HepG2 (cell line): Measurements from ENCODE around the gene MMS19. TPM values are rescaled to one million over a fixed set of nuclear protein-coding genes. Genes with fewer than 3 reads are reported as not detected.

Experiments used
- ATF2 ChIP-seq: sonication (generic); formaldehyde crosslinking; IDR thresholded peaks from 2 replicates; pipeline ENCODE4 v1.4.0; 2020; ENCODE audit warnings: missing genetic modification reagents
- CTCF ChIP-seq: sonication (generic); formaldehyde crosslinking; IDR thresholded peaks from 2 replicates; pipeline ENCODE4 v1.5.0; 2020; ENCODE audit warnings: mild to moderate bottlenecking, missing genetic modification reagents, moderate library complexity
- DZIP1 ChIP-seq: sonication (generic); formaldehyde crosslinking; IDR thresholded peaks from 2 replicates; pipeline ENCODE4 v1.5.0; 2020; ENCODE audit warnings: mild to moderate bottlenecking, missing genetic modification reagents
- GLI4 ChIP-seq: sonication (generic); formaldehyde crosslinking; IDR thresholded peaks from 2 replicates; pipeline ENCODE4 v1.5.1; 2020; ENCODE audit warnings: missing genetic modification reagents, mild to moderate bottlenecking, moderate library complexity, borderline replicate concordance
- HMGXB4 ChIP-seq, 2 experiments: sonication (generic) in 1 of 2; formaldehyde crosslinking in 1 of 2; IDR thresholded peaks; 2 replicates each; pipeline versions ENCODE4 v1.4.0 to v1.6.1; 2018 to 2020; ENCODE audit warnings: missing genetic modification reagents in 2 of 2, borderline replicate concordance in 1 of 2, low read depth in 1 of 2, mild to moderate bottlenecking in 1 of 2, missing biosample characterization in 1 of 2
- KAT8 ChIP-seq: IDR thresholded peaks from 2 replicates; pipeline ENCODE4 v1.6.1; 2016; ENCODE audit warnings: missing genetic modification reagents, missing compliant biosample characterization
- NFIC ChIP-seq: IDR thresholded peaks from 2 replicates; pipeline ENCODE4 v1.6.1; 2012; ENCODE audit warnings: mild to moderate bottlenecking, low read length, inconsistent platforms
- SMAD3 ChIP-seq: sonication (generic); formaldehyde crosslinking; IDR thresholded peaks from 2 replicates; pipeline ENCODE4 v1.4.0; 2020; ENCODE audit warnings: missing genetic modification reagents
- TRAFD1 ChIP-seq: sonication (generic); formaldehyde crosslinking; IDR thresholded peaks from 2 replicates; pipeline ENCODE4 v1.5.1; 2020; ENCODE audit warnings: missing genetic modification reagents, mild to moderate bottlenecking, borderline replicate concordance
- UBTF ChIP-seq: sonication (generic); formaldehyde crosslinking; IDR thresholded peaks from 2 replicates; pipeline ENCODE4 v1.4.0; 2020; ENCODE audit warnings: mild to moderate bottlenecking, missing genetic modification reagents
- WIZ ChIP-seq: sonication (generic); formaldehyde crosslinking; IDR thresholded peaks from 2 replicates; pipeline ENCODE4 v1.5.1; 2020; ENCODE audit warnings: mild to moderate bottlenecking, missing genetic modification reagents
- ZBTB42 ChIP-seq: sonication (generic); formaldehyde crosslinking; IDR thresholded peaks from 2 replicates; pipeline ENCODE4 v1.5.0; 2020; ENCODE audit warnings: mild to moderate bottlenecking, missing genetic modification reagents
- ZNF263 ChIP-seq: sonication (generic); formaldehyde crosslinking; IDR thresholded peaks from 2 replicates; pipeline ENCODE4 v1.4.0; 2020; ENCODE audit warnings: missing genetic modification reagents
- ZNF598 ChIP-seq: sonication (generic); formaldehyde crosslinking; IDR thresholded peaks from 2 replicates; pipeline ENCODE4 v1.5.1; 2020; ENCODE audit warnings: mild to moderate bottlenecking, missing genetic modification reagents, borderline replicate concordance
- ZNF749 ChIP-seq: sonication (generic); formaldehyde crosslinking; IDR thresholded peaks from 2 replicates; pipeline ENCODE4 v1.8.0; 2022; ENCODE audit warnings: mild to moderate bottlenecking, missing genetic modification reagents, moderate library complexity, borderline replicate concordance
- ZNF850 ChIP-seq: sonication (generic); formaldehyde crosslinking; conservative IDR thresholded peaks from 2 replicates; pipeline ENCODE4 v1.9.0; 2021; ENCODE audit warnings: mild to moderate bottlenecking, missing genetic modification reagents
- ZSCAN20 ChIP-seq: sonication (generic); formaldehyde crosslinking; IDR thresholded peaks from 2 replicates; pipeline ENCODE4 v1.4.0; 2020; ENCODE audit warnings: missing genetic modification reagents, mild to moderate bottlenecking, borderline replicate concordance
- polyA plus RNA-seq, 8 experiments: library from polyadenylated mRNA; depleted of rRNA in 3 of 8; stranded (reverse) in 7 of 8; unstranded in 1 of 8; fragments of >200 nt; fragmentation: Illumina TruSeq in 4 of 8; extraction: Trizol in 4 of 8; gene quantifications; 2 replicates each; pipeline versions ENCODE4 v1.2.1 to v1.2.3, GENCODE V29; 2011 to 2016; ENCODE audit warnings: low read depth in 4 of 8, missing spikeins in 1 of 8, mixed read lengths in 1 of 8; ENCODE audit not compliant: insufficient read depth in 1 of 8
- total RNA-seq, 5 experiments: library from RNA; depleted of rRNA; stranded (reverse); fragments of >200 nt; fragmentation: Illumina TruSeq; extraction: Trizol; gene quantifications; 2 replicates each; pipeline ENCODE4 v1.2.3, GENCODE V29; 2016; ENCODE audit warnings: low read depth in 1 of 5

MMS19 gene
- total and polyA plus RNA-seq, 2 of the 13 experiments (the other 11 are each of a cell fraction or from before 2014, with no cell fraction given): 76.4 to 107 TPM

- TF ChIP-seq HMGXB4 (CRISPR knock-in tag; IDR thresholded peaks at IDR 0.05; ENCODE audit: borderline replicate concordance in 1 of 2, low read depth in 1 of 2): no peak; a peak in 1 of 4 replicates
- TF ChIP-seq ZBTB42 (CRISPR knock-in tag): no peak
- no peak; the same call in 1 of the 2 replicates for TF ChIP-seq GLI4 (CRISPR knock-in tag)
- TF ChIP-seq NFIC: no peak
- no peak for TF ChIP-seq ZNF598
- TF ChIP-seq WIZ (CRISPR knock-in tag): no peak
- TF ChIP-seq SMAD3 (CRISPR knock-in tag): peak; percentile 12; the same call in 1 of the 2 replicates
- TF ChIP-seq UBTF: no peak; the same call in 1 of the 2 replicates
- no peak for TF ChIP-seq ATF2 (CRISPR knock-in tag)
- TF ChIP-seq KAT8: no peak; the same call in 1 of the 2 replicates
- no peak for TF ChIP-seq DZIP1
- no peak for TF ChIP-seq TRAFD1
- peak; percentile 60; the same call in 1 of the 2 replicates for TF ChIP-seq ZNF749 (CRISPR knock-in tag)
- no peak for TF ChIP-seq ZNF263 (CRISPR knock-in tag)
- TF ChIP-seq CTCF (CRISPR knock-in tag): no peak
- TF ChIP-seq ZNF850 (CRISPR knock-in tag): no peak
- TF ChIP-seq ZSCAN20: no peak
Observed at GRCh38 chr10:97497572-97498075, 598 bp downstream of the MMS19 start (continued).
